Panc1 (cell line): ENCODE data around the gene IMMT. TPM values are rescaled to one million over a fixed set of nuclear protein-coding genes. Genes with fewer than 3 reads are reported as not detected.
A peak's percentile ranks its signal among the peaks of the same experiment; 100 is the strongest.

Experiments
- ATAC-seq: fragments of 200-7000 bp; cut with Tn5 transposase; 2 replicates; pipeline ENCODE4 v1.9.1; 2020; ENCODE audit warnings: mild to moderate bottlenecking, moderate library complexity
- BruUV-seq: library from RNA; stranded (reverse); fragments of 400-500 nt; replicated peaks from 2 replicates; lab custom pipeline; 2021; lab: Mats Ljungman, UMichigan
- CTCF ChIA-PET: fragments of 300-600 bp; sonication (Branson Sonifier 250); formaldehyde crosslinking; loops from one replicate; lab custom pipeline; 2022; ENCODE audit warnings: antibody characterized with exemption; lab: Charles Lee
- POLR2A ChIA-PET: fragments of 300-600 bp; sonication (Branson Sonifier 250); formaldehyde crosslinking; loops from one replicate; lab custom pipeline; 2022; ENCODE audit warnings: antibody characterized with exemption; lab: Charles Lee
- DNase-seq: peaks from one replicate; pipeline ENCODE4 v3.0.0-alpha.2; 2010; ENCODE audit warnings: low read depth, low spot score
- H3K27ac ChIP-seq: 2 replicates; pipeline ENCODE4 v1.5.1; 2011; ENCODE audit warnings: mild to moderate bottlenecking, low read length, inconsistent platforms
- H3K27me3 ChIP-seq: fragments of 200-500 bp; sonication (Bioruptor generic); 2 replicates; pipeline ENCODE4 v1.6.0; 2014; ENCODE audit warnings: low read length, inconsistent platforms; ENCODE audit not compliant: control insufficient read depth, insufficient read depth
- H3K36me3 ChIP-seq: fragments of 200-500 bp; sonication (Bioruptor generic); 2 replicates; pipeline ENCODE4 v1.5.1; 2014; ENCODE audit warnings: inconsistent platforms, mild to moderate bottlenecking, low read length, moderate library complexity; ENCODE audit not compliant: control insufficient read depth, insufficient read depth
- H3K4me1 ChIP-seq: 2 replicates; pipeline ENCODE4 v1.5.1; 2011; ENCODE audit warnings: inconsistent platforms, mild to moderate bottlenecking, low read length, moderate library complexity; ENCODE audit not compliant: control insufficient read depth, insufficient read depth
- H3K4me3 ChIP-seq, 2 experiments: 2 replicates each; pipeline ENCODE4 v1.5.1; 2011 to 2012; ENCODE audit warnings: low read depth in 2 of 2, low read length in 2 of 2, mild to moderate bottlenecking in 2 of 2, inconsistent platforms in 1 of 2, moderate library complexity in 1 of 2
- H3K9me3 ChIP-seq: fragments of 200-500 bp; sonication (Bioruptor generic); 2 replicates; pipeline ENCODE4 v1.5.1; 2014; ENCODE audit warnings: low read depth, mild to moderate bottlenecking, inconsistent platforms, low read length, moderate library complexity; ENCODE audit not compliant: control insufficient read depth, insufficient read depth
- CTCF ChIP-seq: fragments of 450-650 bp; IDR thresholded peaks from 2 replicates; pipeline ENCODE4 v1.5.1; 2017; ENCODE audit warnings: mild to moderate bottlenecking
- POLR2AphosphoS5 ChIP-seq: IDR thresholded peaks from 2 replicates; pipeline ENCODE4 v1.6.1; 2012; ENCODE audit warnings: mild to moderate bottlenecking, low read depth, low read length, moderate library complexity
- SIN3A ChIP-seq: IDR thresholded peaks from 2 replicates; pipeline ENCODE4 v1.6.1; 2012; ENCODE audit warnings: low read depth, mild to moderate bottlenecking, low read length, moderate library complexity, borderline replicate concordance; ENCODE audit not compliant: insufficient read depth
- TCF7L2 ChIP-seq: IDR thresholded peaks from 2 replicates; pipeline ENCODE4 v1.6.1; 2011; ENCODE audit warnings: mild to moderate bottlenecking, low read depth, low read length, inconsistent platforms
- in situ Hi-C: cut with HindIII; loops from 2 replicates; pipeline ENCODE4 v1.10.0; 2016; ENCODE audit warnings: low sequenced_read_pairs, low pct_unique_long_range_greater_than_20kb
- intact Hi-C: fragments of 100-400 bp; cut with micrococcal nuclease; formaldehyde crosslinking; loops from one replicate; pipeline ENCODE4 v1.10.0; 2022; ENCODE audit not compliant: unreplicated experiment
- total RNA-seq: library from RNA; stranded (reverse); gene quantifications from one replicate; pipeline ENCODE4 v1.2.1, GENCODE V29; 2021; ENCODE audit not compliant: unreplicated experiment
- TF ChIP-seq, protein P1 (sequence below), 2 experiments: IDR thresholded peaks; 2 replicates each; pipeline ENCODE4 v1.6.1; 2011 to 2012; ENCODE audit warnings: low read depth in 2 of 2, control low read depth in 1 of 2, low read length in 1 of 2, mild to moderate bottlenecking in 1 of 2, moderate library complexity in 1 of 2; ENCODE audit not compliant: insufficient read depth in 1 of 2

Gene IMMT
- total RNA-seq, 1 experiment from 2014 or later, result 138 TPM

- Histone ChIP-seq H3K9me3 (no peaks in the 10 kb centered on the region), H3K27ac (peak overlapping the region; percentile 94), H3K4me3 (peak overlapping the region; percentile 88 to 100), H3K36me3 (peaks cover 2% of the 10 kb centered on the region), H3K4me1 (peaks cover 7% of the 10 kb centered on the region), H3K27me3 (no peaks in the 10 kb centered on the region)
- ATAC-seq (no peak), DNase-seq (no peak)
- in situ Hi-C loops (no loop called here), intact Hi-C loops (no loop called here)
- CTCF ChIA-PET, result no interaction called here
- POLR2A ChIA-PET, result interaction anchor here (0.5 to 0.6 kb wide), 2 partner anchors 10 to 40 kb away, joined by 3 to 11 read pairs; no protein-coding TSS in a partner anchor
- TF ChIP-seq TCF7L2, result no peak
- no peak for TF ChIP-seq POLR2AphosphoS5
- TF ChIP-seq, protein P1, sequence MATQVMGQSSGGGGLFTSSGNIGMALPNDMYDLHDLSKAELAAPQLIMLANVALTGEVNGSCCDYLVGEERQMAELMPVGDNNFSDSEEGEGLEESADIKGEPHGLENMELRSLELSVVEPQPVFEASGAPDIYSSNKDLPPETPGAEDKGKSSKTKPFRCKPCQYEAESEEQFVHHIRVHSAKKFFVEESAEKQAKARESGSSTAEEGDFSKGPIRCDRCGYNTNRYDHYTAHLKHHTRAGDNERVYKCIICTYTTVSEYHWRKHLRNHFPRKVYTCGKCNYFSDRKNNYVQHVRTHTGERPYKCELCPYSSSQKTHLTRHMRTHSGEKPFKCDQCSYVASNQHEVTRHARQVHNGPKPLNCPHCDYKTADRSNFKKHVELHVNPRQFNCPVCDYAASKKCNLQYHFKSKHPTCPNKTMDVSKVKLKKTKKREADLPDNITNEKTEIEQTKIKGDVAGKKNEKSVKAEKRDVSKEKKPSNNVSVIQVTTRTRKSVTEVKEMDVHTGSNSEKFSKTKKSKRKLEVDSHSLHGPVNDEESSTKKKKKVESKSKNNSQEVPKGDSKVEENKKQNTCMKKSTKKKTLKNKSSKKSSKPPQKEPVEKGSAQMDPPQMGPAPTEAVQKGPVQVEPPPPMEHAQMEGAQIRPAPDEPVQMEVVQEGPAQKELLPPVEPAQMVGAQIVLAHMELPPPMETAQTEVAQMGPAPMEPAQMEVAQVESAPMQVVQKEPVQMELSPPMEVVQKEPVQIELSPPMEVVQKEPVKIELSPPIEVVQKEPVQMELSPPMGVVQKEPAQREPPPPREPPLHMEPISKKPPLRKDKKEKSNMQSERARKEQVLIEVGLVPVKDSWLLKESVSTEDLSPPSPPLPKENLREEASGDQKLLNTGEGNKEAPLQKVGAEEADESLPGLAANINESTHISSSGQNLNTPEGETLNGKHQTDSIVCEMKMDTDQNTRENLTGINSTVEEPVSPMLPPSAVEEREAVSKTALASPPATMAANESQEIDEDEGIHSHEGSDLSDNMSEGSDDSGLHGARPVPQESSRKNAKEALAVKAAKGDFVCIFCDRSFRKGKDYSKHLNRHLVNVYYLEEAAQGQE (IDR thresholded peaks at IDR 0.05; ENCODE audit: insufficient read depth in 1 of 2, low read depth in 2 of 2, low read length in 1 of 2), result no peak
- no peak for TF ChIP-seq CTCF
- TF ChIP-seq SIN3A, result no peak
- BruUV-seq, result no TSS peak
Observed at GRCh38 chr2:86193901-86194567, 1.2 kb downstream of the IMMT start.

- in situ Hi-C loops, result no loop called here
- no peak overlapping the region for H3K27ac ChIP-seq
- peaks cover 16% of the 10 kb centered on the region for H3K4me1 ChIP-seq
- ATAC-seq, result no peak
- H3K4me3 ChIP-seq, result no peak overlapping the region
- intact Hi-C loops, result no loop called here
- H3K36me3 ChIP-seq, result peaks cover 2% of the 10 kb centered on the region; the same call in 1 of the 2 replicates
- BruUV-seq, result no TSS peak
- TF ChIP-seq TCF7L2 (no peak), SIN3A (no peak), POLR2AphosphoS5 (no peak), CTCF (no peak)
- TF ChIP-seq, protein P1 (IDR thresholded peaks at IDR 0.05; ENCODE audit: insufficient read depth in 1 of 2, low read depth in 2 of 2, low read length in 1 of 2), result no peak
- H3K27me3 ChIP-seq, result no peaks in the 10 kb centered on the region
- no peak for DNase-seq
- POLR2A ChIA-PET, result interaction anchor here (0.6 kb wide), 1 partner anchor 257 kb away, joined by 7 read pairs; no protein-coding TSS in a partner anchor
- CTCF ChIA-PET, result no interaction called here
- no peaks in the 10 kb centered on the region for H3K9me3 ChIP-seq
Observed at GRCh38 chr2:86189782-86190416, 5.4 kb downstream of the IMMT start.
